SHP77 (cell line): ENCODE results near the gene PRPF19.

Experiments used
- DNase-seq, 2 experiments: peaks; one replicate each; lab custom pipeline; 2025; lab: John Stamatoyannopoulos, UW

PRPF19 gene

DNA sequence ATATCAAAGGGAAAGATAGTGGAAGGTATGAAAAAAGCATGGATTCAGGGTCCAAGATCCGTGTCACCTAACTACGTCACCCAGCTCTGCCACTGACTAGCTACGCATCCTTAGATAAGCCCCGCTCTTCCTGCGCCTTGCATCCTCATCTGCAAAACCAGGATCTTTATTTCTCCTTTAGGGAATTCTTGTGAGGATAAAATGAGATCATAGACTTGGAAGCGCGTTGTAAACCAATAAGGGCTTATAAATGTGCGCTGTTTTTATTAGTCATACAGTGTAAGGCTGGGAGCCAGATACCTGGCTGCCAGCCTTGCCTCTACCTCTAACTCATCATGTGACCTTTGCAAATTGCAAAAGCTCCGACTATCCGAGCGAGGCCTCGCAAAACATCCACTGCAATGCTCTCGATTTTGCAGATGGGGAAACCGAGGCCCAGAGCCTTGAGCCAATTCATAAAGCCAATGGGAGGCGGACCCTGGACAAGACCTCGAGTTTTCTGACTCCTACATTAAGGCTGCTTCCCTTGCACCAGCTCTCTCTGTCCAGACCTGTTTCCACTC lies 753 bp downstream of the PRPF19 start:
- no peak for DNase-seq

DNA sequence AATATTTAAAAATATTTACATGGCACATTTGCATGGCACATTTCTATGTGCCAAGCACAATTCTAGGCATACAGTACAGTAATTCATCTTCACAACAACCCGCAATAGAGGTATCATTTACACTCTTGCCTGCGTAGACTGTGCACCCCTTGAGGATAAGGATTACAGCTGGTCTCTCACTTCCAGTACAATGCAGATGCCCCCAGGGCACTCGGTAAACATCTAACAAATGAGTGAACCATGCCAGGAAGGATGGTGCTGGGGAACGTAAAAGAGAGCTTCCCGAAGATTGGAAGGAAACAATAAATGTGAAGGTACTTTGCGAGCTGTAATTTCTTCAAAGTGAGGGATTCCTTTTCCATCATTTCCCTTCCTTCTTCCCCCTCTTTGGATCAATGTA lies 1.3 kb downstream of the PRPF19 start:
- no peak for DNase-seq

DNA sequence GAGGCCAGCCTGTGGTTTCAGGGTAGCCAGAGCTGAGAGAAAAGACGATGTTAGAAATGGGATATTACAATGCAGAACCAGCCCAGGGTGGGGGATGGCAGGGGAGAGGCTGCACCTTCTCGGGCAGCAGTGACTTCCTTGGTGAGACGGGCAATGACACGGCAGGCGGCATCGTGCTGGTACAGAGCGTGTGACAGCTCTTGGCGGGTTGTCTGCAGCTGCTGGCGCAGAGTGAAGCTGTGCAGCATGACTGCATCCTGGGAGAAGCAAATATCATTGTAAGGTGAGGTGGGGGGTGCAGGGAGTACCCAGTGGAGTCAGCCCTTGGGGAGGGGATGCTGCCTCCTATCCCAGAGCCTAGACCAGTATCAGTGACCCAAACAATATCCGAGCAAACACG lies 3.8 kb downstream of the PRPF19 start:
- no peak for DNase-seq

DNA sequence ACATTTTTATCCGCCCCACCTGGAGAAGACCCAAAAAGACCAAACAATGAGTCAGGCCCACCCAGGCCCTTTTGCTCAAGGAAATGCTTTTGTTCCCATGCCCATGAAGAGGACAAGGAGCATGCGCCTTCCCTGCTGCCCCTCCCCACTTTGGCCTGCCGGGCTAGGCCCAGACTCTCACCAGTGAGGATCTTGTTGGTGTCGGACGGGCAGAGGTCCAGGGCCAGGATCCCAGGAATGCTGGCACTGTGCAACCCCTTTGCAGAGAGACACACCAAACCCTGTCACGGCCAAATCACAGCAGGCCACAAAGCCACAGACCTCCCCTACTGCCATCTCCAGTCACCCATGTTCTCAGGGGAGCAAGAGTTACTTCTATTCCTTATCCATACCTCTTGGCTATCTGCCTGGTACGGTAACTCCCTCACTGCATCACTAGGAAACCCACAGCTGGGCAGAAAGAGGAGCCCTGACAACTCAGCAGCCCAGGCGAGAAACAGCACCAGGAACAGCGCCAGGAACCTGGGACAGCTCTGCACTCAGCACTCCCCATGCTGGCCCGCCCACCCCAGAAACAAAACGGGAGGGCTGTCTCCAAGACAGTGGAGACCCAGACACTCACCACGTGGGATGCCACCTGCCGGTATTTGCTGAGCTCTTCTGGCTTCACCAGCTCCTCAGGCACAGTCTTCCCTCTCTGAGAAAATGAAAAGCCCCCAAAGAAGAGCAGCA lies 5.5 kb downstream of the PRPF19 start:
- no peak for DNase-seq

DNA sequence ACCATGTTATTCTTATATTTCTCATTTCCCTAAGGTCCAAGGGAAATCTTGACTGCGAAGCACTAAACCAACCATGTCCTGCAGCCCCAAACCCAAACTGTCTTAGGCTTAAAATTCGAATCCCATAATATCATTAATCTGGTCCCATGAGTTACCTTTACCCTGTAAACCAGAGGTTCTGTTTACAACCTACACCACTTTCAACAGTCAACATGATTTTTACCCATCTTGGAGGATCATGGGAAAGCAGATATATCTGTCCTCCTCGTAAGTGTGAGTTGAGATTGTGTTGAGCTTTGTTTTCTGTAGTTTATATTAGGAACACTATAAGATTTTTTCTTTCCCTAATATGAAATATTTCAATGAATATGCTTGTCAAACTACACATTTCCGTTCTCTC lies 6.4 kb downstream of the PRPF19 start:
- no peak for DNase-seq

DNA sequence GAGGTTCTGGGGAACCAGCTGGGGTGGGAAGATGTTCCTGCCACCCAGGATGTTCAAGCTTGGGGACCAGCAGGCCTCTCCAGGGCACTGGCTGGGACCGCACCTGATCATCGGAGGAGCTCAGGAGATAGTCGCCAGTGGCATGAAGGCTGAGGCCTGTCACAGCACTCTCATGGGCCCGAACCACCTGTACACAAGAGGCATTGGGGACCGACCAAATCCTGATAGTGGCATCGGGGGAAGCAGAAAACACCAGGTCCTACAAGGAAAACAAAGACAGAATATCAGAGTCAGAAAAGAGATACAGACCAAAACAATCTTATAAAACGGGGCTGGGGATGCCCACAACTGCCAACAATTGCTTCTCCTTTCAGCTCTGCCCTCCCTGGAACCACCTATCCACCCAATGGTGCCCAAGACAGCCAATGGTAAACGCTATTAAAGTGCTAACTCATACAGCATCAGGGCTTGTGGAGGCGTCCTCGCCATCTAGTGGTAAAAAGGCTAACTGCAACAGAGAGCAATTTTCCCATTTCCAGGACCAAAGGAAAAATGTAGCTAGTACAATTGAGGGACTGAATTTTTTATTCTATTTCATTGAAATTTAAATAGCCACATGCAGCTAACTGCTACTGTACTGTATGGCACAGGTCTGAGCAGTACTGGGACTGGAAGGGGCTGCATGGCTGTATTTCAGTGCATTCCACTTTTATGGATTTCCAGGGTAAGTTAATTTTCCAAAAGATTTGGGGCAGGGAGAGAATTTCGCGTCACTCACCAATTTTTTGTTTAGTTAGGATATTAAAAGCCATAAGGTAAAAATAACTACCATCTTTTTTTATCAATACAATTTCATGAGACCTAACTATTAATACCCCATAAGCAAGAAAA lies 7.1 kb downstream of the PRPF19 start:
- peak in 1 of 2 experiments; percentile 3 for DNase-seq

DNA sequence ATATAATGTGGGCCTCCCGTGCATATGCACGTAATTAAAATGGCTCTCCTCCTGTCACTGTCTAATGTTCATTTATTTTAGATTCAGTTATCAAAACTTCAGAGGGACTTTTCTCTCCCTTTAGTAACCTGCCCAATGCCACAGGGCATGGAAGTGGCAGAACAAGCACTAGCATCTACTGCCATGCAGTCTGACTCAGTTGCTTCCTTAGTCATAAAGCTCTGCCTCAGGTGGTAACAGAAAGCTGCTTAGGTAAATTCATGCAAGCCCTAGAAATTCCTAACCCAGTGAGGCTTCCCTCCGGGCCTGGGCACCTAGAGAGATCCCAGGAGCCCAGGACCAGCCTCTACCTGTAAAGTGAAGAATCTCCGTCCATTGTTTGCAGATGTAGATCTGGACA lies 8.9 kb downstream of the PRPF19 start:
- no peak for DNase-seq

DNA sequence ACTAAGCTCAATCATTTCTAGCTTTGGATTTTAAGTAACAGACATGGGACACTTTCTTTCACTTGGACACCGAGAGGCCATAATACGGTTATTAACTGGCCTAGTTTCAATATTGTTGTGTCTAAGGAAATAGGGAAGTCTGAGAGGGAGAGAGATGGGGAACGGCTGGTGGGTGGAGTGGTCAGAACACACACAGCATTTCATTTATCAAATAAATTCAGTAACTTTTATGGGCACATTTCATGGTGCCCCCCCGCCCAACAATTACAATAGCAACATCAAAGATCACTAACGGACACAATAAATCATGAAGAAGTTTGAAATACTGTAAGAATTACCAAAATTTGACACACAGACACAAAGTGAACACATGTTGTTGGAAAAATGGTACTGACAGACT lies 10.7 kb downstream of the PRPF19 start:
- DNase-seq: no peak

DNA sequence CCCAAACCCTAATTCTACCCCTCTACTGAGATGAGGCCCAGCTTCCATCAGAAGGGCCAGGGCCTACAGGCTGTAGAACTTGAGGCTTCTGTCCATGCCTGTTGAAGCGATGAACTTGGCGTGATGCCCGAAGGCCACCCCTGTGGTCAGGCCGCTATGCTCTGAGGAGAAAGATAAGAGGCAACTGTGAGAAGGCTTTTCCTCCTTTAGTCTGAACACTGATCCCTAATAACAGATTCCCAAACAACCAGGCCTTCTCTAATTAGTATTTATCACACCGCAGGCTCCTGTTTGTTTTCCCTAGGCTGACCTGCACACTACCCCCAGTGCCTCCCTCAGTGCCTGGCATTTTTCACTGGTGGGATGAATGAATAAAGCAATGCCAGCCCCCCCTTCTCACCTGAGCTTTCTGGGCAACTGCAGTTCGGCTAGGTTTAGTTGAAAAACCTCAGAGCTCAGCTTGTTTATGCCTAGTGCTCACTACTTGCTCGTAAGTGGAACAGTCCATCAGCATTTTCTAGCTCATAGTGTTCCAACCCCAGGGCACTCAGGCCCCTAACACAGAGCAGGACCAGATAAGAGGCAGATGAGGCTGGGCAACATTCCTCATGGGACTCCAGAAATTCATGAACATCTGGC lies 15.2 kb downstream of the PRPF19 start:
- DNase-seq: no peak

DNA sequence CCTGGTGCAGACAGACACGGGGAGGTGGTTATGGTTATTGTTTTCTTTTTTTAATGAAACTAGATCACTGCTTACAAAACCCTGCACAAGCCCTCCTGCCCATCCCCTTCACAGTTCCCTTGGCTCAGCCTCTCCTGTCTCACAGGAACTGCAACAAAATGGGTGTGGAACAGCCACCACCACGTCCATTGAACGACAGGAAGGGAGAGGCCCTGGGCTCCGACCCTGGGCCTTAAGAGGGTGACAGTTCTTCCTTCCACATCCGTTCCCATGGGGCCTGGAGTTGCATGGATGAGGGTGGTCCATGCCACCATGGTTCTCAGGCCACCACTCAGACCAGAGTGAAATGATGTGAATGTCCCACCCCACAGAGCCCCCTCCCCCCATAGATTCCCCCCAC lies 15.7 kb downstream of the PRPF19 start:
- no peak for DNase-seq

DNA sequence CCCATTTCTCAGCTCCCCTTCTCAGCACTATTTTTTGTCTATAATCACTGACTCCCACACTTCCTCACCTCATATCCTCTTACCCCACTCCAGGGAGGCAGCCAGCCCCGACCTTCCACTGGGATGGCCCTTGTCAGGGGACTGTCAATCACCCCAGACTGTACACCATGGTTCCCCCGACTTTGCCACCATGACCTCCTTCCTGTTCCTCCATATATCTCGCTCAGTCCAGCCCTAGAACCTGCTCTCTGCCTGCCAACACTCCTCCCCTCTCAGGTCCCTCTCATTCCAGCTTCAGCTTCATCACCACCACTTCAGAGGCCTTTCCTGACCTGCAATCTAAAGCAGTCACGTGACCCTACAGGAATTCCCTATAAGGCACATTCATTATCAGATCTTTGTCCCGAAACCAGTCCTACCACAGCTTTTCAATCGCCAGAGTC lies 16.5 kb downstream of the PRPF19 start:
- no peak for DNase-seq

DNA sequence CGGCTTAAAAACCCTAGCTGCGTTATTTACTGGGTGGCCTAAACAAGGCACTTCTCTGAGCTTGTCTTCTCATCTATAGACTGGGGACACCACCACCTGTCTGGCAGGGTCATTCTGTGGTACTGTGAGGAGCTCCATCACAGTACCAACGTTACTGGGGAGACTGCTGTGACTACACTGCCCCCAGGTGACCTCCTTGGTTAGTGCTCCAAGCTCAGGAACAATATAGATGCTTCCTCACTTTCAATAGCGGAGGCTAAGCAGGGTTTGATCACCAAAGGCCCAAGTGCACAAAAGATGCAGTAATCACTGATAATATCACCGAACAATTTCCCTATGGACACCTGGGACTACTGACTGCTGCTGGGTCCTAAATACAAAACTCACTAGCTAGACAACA lies 18.8 kb downstream of the PRPF19 start:
- peak; percentile 41 to 44 for DNase-seq

DNA sequence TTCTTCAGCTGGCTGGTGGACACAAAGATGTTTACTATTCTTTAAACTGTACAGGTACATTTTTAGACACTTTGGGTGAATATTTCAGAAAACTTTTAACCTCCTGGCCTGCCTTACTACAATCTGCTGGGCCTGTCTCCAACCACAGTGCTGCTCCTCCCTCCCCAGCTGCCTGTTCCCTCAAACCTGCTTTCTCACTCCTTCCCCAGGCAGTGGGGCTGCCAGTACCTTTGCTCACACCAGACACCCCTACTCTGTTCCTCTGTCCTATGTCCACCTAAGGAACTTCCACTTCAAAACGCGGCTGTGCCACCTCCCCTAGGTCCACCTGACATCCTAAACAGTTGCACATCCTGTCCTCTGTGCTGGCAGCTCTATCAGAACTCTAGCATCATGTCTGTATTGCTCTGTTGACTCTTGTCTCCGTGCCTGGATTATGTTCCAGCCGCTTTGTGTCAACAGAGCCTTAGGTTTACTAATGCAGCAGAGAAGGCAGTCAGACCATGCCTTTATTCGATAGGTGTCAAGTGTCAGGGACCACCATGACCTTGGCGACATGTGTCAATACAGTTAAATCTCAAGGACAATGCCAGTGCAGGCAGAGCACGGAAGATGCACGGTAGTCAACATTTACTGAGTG lies 25.6 kb downstream of the PRPF19 start:
- peak; percentile 29 to 53 for DNase-seq

DNA sequence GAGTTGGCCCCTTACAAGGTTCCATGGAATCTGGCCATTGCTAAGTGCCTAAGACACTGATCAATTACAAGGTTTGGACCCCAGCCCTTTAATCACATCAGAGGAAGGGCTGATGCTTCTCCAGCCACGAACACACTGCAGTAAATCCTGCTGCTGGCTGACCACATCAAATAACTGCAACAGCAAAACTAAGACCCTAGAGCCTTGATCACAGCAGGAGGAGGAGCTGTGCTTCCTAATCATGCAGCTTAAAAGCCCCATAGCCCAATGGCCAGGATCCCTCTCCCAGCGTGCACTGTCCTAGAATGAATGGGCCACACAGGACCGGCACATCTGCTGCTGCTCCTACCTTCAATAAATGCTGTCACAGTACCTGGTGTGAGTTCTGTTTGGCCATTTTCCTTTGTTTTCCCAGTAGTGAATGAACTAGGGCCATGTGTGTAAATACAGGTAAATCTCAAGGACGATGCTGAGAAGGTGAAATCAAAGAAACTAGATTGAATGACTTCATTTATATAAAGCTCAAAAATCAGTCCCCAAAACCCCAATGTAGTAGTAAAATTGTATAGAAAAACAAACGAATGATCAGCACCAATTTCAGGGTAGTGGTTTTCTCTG lies 26.3 kb downstream of the PRPF19 start:
- DNase-seq: no peak

DNA sequence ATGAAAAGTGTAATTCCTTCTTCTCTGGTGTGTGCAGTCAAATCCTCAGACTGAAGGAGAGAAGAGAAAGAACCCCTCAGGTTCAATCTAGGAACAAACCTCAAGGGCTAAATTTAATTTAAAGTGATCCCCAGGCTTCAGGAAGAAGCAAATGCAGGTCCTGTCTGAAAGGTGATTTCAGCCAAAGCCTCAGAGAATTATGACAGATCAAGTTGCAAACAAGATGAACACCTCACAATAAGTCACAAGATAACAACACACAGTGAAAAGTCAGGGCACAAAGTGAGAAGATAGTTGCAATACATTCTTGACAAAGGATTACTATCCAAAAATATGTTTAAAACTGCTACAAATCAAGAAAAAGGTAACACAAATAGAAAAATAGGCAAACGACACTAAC lies 27.3 kb downstream of the PRPF19 start:
- DNase-seq: no peak

DNA sequence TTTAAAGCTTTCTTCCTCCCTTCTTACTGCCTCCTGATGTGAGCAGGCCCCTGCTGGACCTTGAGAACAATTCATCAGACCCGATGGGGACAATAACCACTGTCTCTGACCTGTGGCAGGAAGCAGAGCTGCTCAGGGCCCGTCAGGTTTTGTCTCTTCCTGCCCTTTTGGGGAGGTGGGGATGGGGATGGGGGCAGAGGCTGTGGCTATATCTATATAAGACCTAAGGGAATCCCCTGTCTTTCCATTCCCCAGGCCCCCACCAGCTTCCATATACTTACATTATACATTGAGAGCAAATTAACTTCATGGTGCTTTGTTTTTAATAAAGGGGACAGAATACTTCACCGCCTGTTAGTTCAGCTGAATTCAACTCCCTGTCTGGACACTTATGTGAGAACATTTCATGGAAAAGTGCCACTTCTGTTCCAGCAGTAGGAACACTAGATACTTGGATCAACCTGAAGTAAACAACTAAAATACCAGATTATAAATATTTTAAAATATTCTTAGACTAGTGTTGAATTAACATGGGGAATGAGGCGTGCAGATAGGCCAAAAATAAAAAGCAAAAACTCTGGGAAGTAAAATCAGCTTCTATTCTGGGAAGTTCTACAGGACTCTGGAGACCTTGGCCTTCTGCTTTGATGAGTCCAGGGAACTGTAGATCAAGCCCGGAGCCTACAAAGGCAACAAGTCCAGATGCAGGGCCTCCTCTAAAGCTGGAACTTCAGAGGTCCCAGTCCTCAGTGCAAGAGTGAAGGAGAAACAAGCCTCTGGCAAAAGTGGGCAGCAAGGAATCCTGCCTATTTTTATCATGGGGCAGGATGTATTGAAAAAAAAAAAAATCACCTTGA lies 27.9 kb downstream of the PRPF19 start:
- no peak for DNase-seq

DNA sequence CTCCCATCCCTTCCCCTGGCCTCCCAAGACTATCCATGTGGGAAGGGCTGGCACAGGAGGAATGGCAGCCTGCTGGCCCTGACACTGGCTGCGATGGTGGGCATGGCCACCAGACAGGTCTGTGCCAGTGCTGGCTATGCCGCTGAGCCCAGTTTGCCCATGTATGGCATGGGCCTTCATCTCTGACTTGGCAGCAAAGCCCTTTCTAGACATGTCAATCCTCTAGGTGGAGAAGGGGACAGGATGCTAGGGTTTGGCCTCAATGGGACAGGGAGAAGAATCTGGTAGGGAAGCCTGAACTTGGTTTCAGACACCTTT lies 30.3 kb downstream of the PRPF19 start:
- no peak for DNase-seq

DNA sequence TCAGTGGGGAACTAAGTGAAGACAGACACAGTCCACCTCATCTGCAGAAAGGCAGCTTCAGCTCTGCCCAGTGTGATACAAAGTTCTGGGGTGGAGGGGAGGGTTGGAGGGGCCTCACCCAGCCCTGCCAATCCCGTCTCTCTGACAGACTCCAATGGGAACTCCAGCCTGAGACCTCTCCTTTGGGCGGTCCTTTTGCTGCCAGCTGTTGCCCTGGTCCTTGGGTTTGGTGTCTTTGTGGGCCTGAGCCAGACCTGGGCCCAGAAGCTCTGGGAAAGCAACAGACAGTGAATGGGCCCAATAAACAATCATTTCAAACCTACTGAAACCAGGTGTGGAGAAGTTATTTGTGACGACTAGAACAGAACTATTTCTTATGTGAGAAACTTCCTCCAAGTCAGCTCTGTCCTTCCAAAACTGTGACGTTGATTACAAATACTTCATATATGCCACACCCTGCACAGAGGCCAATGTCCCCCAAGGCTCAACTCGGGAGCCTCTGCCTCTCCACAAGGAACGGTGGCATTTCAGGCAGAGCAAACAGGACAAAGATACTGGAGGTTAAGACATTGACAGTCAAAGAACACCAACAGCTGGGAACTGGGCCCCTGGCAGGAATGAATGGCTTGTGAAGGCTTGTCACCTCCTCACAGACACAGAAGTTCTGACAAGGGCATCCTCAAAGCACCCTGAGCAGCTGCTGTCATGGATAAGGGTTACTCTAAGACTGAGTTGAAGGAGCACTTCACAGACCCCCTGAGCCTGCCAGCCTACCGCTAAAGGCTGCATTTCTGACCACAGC lies 30.8 kb downstream of the PRPF19 start:
- DNase-seq: no peak

DNA sequence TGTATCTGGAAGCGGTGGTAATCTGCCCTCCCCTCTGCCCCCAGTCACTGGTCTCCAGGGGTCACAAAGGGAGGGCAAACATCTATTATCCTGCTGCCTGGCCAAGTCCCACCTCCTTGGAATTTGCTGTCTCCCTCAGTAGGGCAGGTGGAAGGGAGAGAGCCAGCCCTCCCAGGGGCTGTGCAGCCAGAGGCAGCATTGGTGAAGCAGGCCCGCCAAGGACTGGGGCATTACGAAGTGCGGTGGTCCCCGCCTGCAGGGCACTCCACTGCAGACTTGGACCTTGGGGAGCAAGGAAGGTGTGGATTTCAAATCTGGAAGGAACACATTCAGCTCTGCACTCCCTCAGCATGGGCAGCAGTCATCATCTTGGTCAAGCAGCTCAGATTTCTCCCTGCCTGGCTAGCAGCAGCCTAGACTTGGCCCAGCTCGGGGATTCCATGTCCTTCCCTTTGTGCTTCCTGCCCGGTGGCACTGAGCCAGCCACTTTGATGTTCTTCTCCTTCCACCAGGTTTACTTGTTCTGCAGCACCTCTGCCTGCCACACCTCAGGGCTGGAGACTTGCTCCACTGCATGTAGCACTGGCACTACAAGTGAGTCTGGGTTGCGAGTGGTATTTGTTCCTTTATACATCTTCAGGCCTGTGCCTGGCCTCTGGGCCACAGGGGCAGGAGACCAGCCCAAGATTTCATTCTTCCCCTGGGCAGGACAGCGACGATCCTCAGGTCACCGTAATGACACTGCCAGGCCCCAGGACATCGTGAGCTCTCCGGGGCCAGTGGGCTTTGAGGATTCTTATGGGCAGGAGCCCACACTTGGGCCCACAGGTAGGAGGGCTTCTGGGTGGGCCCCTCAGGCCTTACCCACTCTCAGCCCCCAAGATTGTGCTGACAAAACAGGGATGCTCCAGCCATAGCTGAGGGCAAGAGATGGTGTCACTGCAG lies 31.7 kb downstream of the PRPF19 start:
- no peak for DNase-seq
